Measurements from ENCODE around the gene SCN1A.

DNA sequence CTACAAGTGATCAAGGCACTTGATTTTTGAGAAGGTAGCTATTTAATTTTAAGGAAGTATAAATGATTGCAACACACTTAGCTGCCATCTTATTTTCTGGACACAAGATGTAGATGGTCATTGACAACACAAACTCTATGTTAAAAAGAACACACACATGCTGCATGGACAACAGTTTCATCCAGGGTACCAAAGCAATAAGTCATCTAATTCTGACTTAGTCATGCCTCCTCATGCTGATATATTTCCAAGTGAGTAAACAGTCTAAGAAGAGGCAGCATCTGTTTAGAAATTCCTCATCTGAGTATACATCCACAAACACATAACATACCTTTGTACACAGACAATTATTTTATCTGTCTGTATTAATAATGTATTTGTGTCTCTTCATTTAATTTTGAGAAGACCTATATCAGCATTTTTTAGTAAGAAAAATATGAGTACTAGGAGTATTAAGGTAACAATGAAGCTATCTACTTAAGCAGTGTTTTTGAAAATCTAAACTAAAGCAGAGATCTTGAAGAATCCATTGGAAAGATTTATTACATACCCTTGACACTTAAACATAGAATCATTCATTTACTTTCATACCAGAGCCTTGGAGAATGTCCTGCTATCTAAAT is 84.9 kb downstream of the SCN1A start:
- TF ChIP-seq, protein P1, sequence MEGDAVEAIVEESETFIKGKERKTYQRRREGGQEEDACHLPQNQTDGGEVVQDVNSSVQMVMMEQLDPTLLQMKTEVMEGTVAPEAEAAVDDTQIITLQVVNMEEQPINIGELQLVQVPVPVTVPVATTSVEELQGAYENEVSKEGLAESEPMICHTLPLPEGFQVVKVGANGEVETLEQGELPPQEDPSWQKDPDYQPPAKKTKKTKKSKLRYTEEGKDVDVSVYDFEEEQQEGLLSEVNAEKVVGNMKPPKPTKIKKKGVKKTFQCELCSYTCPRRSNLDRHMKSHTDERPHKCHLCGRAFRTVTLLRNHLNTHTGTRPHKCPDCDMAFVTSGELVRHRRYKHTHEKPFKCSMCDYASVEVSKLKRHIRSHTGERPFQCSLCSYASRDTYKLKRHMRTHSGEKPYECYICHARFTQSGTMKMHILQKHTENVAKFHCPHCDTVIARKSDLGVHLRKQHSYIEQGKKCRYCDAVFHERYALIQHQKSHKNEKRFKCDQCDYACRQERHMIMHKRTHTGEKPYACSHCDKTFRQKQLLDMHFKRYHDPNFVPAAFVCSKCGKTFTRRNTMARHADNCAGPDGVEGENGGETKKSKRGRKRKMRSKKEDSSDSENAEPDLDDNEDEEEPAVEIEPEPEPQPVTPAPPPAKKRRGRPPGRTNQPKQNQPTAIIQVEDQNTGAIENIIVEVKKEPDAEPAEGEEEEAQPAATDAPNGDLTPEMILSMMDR (IDR thresholded peaks at IDR 0.05 in 8 of 11, conservative IDR thresholded peaks at IDR 0.05 in 3 of 11), result no peak
- no peak for TF ChIP-seq POLR2A (IDR thresholded peaks at IDR 0.05)
- no peak for TF ChIP-seq POLR2AphosphoS5 (IDR thresholded peaks at IDR 0.05)

Data from spleen (tissue), 7 donors.